WERI-Rb-1 (cell line): ENCODE data around the gene CNBD2.
"Not testable (repeated sequence)": the region's sequence is repeated elsewhere in the genome, so short reads cannot be mapped to it uniquely, and the experiment has no call there.

Source experiments
- DNase-seq: peaks from one replicate; pipeline ENCODE4 v3.0.0-alpha.2; 2020
- H3K27ac ChIP-seq: fragments of 250-450 bp; sonication (Bioruptor Pico); 2 replicates; pipeline ENCODE4 v1.5.1; 2020; ENCODE audit warnings: mild to moderate bottlenecking, moderate library complexity
- H3K27me3 ChIP-seq: fragments of 250-450 bp; sonication (Bioruptor Pico); 2 replicates; pipeline ENCODE4 v1.5.1; 2021; ENCODE audit warnings: mild to moderate bottlenecking, low read depth, moderate library complexity; ENCODE audit not compliant: insufficient read depth, severe bottlenecking
- H3K36me3 ChIP-seq: fragments of 250-450 bp; sonication (Bioruptor Pico); 2 replicates; pipeline ENCODE4 v1.5.1; 2020; ENCODE audit warnings: mild to moderate bottlenecking, moderate library complexity
- H3K4me3 ChIP-seq: 2 replicates; pipeline ENCODE4 v1.5.1; 2011; ENCODE audit warnings: low read depth, mild to moderate bottlenecking, control low read depth, low read length
- H3K9me3 ChIP-seq: fragments of 250-450 bp; sonication (Bioruptor Pico); 2 replicates; pipeline ENCODE4 v1.5.1; 2021; ENCODE audit warnings: mild to moderate bottlenecking, moderate library complexity; ENCODE audit not compliant: severe bottlenecking
- TF ChIP-seq, protein P1 (sequence below): IDR thresholded peaks from 2 replicates; pipeline ENCODE4 v1.5.1; 2011; ENCODE audit warnings: low read depth, mild to moderate bottlenecking, control low read depth, inconsistent platforms, low read length

The CNBD2 gene

DNA sequence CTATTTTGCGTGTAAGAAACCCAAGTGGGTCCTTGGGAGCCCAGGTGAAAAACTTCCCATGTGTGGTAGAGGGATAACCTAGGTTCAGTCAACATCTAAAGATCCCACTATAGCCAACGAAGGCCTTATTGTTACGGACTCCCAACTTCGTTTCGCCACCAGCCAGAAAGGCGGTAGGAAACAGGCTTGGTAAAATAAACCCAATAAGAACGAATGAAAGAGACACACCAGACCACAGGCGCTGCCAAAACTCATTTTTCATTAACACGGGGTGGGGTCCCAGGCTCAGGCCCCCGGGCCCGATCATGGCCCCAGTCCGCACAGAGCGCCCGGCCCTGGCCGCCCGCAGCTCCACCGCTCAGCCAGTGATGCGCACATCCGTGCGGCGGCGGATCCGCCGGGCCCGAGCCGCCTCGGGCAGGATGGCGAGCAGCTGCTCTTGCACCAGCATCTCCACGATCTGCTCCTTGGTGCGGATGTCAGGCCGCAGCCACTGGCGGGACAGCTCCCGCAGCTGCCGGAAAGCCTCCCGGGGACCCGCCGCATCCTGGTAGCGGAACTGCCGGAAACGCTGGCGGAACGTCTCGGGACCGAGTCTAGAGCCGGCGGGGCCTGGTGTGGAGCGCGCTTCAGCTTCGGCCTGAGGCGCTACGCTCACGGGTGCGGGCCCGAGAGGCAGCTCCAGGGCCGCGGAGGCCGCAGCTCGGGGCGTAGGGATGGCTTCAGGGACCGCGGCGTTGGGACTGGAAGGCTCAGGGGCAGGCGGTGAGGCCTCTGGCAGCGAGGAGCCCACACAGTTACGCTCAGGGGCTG lies 14.8 kb upstream of the CNBD2 start:
- DNase-seq, result peak; percentile 34
- peak overlapping the region; percentile 97 for H3K27ac ChIP-seq
- peak overlapping the region; percentile 93 for H3K4me3 ChIP-seq
- TF ChIP-seq, protein P1, sequence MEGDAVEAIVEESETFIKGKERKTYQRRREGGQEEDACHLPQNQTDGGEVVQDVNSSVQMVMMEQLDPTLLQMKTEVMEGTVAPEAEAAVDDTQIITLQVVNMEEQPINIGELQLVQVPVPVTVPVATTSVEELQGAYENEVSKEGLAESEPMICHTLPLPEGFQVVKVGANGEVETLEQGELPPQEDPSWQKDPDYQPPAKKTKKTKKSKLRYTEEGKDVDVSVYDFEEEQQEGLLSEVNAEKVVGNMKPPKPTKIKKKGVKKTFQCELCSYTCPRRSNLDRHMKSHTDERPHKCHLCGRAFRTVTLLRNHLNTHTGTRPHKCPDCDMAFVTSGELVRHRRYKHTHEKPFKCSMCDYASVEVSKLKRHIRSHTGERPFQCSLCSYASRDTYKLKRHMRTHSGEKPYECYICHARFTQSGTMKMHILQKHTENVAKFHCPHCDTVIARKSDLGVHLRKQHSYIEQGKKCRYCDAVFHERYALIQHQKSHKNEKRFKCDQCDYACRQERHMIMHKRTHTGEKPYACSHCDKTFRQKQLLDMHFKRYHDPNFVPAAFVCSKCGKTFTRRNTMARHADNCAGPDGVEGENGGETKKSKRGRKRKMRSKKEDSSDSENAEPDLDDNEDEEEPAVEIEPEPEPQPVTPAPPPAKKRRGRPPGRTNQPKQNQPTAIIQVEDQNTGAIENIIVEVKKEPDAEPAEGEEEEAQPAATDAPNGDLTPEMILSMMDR, result no peak
- no peaks in the 10 kb centered on the region for H3K27me3 ChIP-seq
- no peaks in the 10 kb centered on the region for H3K9me3 ChIP-seq
- H3K36me3 ChIP-seq, result peaks cover 21% of the 10 kb centered on the region

DNA sequence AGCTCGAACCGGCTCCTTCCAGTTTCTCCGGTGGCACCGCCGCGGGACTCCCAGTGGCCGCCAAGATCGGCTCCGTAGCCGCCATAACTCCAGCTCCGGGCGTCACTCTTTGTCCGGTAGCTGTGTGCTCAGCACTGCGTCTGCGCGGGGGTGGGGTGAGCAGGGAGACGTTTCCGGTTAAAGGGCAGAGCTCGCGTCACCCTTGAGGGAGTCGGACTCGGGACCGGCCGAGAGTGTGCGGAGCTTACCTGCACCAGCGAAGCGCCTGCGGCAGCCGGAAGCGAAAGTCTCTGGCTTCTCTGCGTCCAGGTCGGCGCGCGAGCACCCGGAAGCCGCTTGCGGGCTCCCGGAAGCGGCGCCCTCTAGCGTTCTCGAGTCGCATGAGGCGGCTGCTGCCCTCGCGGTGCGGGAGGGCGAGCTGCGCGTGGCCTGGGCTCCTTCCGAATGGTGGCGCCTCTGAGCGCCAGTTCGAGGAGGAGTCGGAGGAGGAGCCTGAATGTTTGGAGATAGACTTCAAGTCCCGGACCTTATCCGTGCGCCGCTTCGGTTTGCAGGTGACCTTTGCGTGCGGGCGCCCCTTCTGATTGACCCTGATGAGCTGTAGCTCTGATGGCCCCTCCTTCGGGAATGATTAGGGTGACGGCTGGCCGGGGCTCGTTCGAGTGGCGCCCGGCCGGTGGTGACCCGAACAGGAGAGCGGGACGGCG lies 14.0 kb upstream of the CNBD2 start, which contains the start of gene SCAND1:
Gene SCAND1 (minus strand): TSS at position 303 of the 707 bp plus-strand sequence. CDS start 218 bp downstream, at position 85.
- Histone ChIP-seq H3K4me3 (peak within 1 kb of the TSS; percentile 93), H3K27ac (peak within 1 kb of the TSS; percentile 97), H3K27me3 (no peaks in the 10 kb centered on the region), H3K9me3 (no peaks in the 10 kb centered on the region), H3K36me3 (peaks cover 13% of the 10 kb centered on the region)
- TF ChIP-seq, protein P1, result peak; percentile 98
- DNase-seq, result peak; percentile 98

DNA sequence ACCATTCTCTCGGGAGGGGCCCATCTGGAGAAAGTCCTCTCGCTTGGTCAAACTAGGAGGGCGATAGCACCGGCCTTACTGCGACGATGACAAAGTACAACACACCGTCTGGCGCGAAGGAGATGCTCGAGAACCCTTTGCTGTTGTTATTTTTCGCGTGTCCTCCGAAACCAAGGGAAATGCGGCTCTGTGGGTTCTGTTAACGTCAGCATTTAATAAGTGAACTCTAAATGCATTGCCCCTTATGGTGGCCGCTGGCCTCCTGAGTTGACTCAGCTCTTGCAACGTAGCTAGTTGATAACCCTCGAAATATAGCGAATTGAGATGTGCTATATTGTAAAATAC lies 13.5 kb upstream of the CNBD2 start:
- peak overlapping the region; percentile 93 for H3K4me3 ChIP-seq
- H3K36me3 ChIP-seq, result peaks cover 10% of the 10 kb centered on the region
- peak overlapping the region; percentile 82 for H3K27ac ChIP-seq
- no peak for DNase-seq
- TF ChIP-seq, protein P1, result no peak
- no peaks in the 10 kb centered on the region for H3K9me3 ChIP-seq
- H3K27me3 ChIP-seq, result no peaks in the 10 kb centered on the region

DNA sequence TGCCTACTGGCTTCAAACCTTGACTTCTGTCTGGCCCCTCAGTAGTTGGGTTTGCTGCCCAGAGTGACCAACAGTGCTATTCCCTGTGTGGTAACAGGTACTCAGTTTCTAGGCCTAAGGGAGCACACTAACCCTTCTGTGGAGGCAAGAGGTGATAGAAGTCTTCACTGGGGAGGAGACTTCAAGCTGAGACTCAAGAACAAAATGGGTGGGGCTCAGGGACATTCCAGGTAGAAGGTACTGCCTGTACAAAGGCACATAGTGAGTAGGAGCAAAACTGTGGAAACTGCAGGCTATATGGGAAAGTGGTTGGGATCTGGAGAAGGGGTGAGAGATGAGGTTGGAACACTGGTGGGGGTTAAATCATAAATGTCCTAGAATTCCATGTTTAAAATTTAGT lies 11.8 kb upstream of the CNBD2 start:
- no peak for DNase-seq
- no peaks in the 10 kb centered on the region for H3K9me3 ChIP-seq
- H3K27me3 ChIP-seq, result no peaks in the 10 kb centered on the region
- no peak overlapping the region for H3K27ac ChIP-seq
- H3K36me3 ChIP-seq, result peaks cover 9% of the 10 kb centered on the region
- TF ChIP-seq, protein P1, result no peak
- no peak overlapping the region for H3K4me3 ChIP-seq

DNA sequence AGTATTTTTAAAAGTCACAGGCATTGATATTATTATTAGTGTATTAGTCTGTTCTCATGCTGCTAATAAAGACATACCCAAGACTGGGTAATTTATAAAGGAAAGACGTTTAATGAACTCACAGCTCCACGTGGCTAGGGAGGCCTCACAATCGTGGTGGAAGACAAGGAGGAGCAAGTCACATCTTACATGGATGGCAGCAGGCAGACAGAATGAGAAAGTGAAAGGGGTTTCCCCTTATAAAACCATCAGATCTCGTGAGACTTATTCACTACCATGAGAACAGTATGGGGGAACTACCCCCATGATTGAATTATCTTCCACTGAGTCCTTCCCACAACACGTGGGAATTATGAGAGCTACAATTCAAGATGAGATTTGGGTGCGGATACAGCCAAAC lies 9.1 kb upstream of the CNBD2 start:
- not testable (repeated sequence) for H3K9me3 ChIP-seq, H3K27ac ChIP-seq, DNase-seq, H3K27me3 ChIP-seq, H3K4me3 ChIP-seq, H3K36me3 ChIP-seq

DNA sequence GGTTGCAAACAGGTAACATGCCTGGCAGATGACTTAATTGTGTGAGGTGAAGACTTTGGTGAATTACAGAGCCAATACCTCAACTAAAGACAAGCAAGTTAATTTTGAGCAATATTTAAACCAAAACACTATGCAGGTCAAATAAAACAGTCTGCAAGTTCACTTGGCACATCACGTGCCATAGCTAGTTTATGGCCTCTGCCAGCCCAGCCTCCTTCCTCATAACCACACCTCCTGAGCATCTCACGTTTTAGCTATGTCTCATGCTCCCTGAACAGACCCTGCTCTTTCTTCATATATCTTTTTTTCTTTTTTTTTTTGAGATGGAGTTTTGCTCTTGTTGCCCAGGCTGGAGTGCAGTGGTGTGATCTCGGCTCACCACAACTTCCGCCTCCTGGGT lies 4.5 kb upstream of the CNBD2 start:
- no peaks in the 10 kb centered on the region for H3K27me3 ChIP-seq
- no peak for DNase-seq
- no peaks in the 10 kb centered on the region for H3K9me3 ChIP-seq
- TF ChIP-seq, protein P1, result no peak
- H3K27ac ChIP-seq, result no peak overlapping the region
- no peak overlapping the region for H3K4me3 ChIP-seq
- no peaks in the 10 kb centered on the region for H3K36me3 ChIP-seq
